GM23338 (cell line): ENCODE measurements around the gene LARGE1.

ENCODE experiments used
- CREB1 ChIP-seq: fragments of 250-450 bp; sonication (Bioruptor Pico); IDR thresholded peaks from 2 replicates; pipeline ENCODE4 v1.5.0; 2020; ENCODE audit warnings: low read depth, mild to moderate bottlenecking, moderate library complexity
- CTCF ChIP-seq, 2 experiments: fragments of 200-600 bp in 1 of 2; sonication (generic) in 1 of 2; conservative IDR thresholded peaks; 2 replicates each; pipeline versions ENCODE4 v1.5.1 to v1.6.1; 2016 to 2017; ENCODE audit warnings: antibody characterized with exemption in 2 of 2, low read depth in 2 of 2, mild to moderate bottlenecking in 2 of 2, moderate library complexity in 1 of 2
- ETS1 ChIP-seq: IDR thresholded peaks from 2 replicates; pipeline ENCODE4 v1.6.1; 2016; ENCODE audit warnings: antibody characterized with exemption
- EZH2 ChIP-seq: fragments of 200-600 bp; sonication (generic); IDR thresholded peaks from one replicate; pipeline ENCODE4 v1.8.0; 2017; ENCODE audit warnings: antibody characterized with exemption, mild to moderate bottlenecking, low read depth; ENCODE audit not compliant: unreplicated experiment
- EZH2phosphoT487 ChIP-seq: fragments of 200-600 bp; sonication (generic); IDR thresholded peaks from one replicate; pipeline ENCODE4 v1.8.1; 2018; ENCODE audit warnings: antibody characterized with exemption; ENCODE audit not compliant: unreplicated experiment
- JUNB ChIP-seq: IDR thresholded peaks from one replicate; pipeline ENCODE4 v1.6.1; 2016; ENCODE audit warnings: antibody characterized with exemption; ENCODE audit not compliant: unreplicated experiment
- POLR2AphosphoS5 ChIP-seq: IDR thresholded peaks from 2 replicates; pipeline ENCODE4 v1.6.1; 2016; ENCODE audit warnings: antibody characterized with exemption, low read depth
- REST ChIP-seq: IDR thresholded peaks from one replicate; pipeline ENCODE4 v1.6.1; 2018; ENCODE audit warnings: antibody characterized with exemption; ENCODE audit not compliant: unreplicated experiment
- STAT1 ChIP-seq: IDR thresholded peaks from one replicate; pipeline ENCODE4 v1.6.1; 2016; ENCODE audit warnings: antibody characterized with exemption; ENCODE audit not compliant: unreplicated experiment
- ZNF114 ChIP-seq: fragments of 250-450 bp; sonication (Bioruptor Pico); IDR thresholded peaks from 2 replicates; pipeline ENCODE4 v1.5.0; 2020; ENCODE audit warnings: mild to moderate bottlenecking, moderate library complexity

GRCh38 chr22:33789690-33790253 is 130.5 kb downstream of the LARGE1 start:
- TF ChIP-seq CTCF (conservative IDR thresholded peaks at IDR 0.05; ENCODE audit: low read depth in 2 of 2), result no peak
- TF ChIP-seq REST, result no peak
- TF ChIP-seq POLR2AphosphoS5, result no peak
- no peak for TF ChIP-seq EZH2phosphoT487
- no peak for TF ChIP-seq EZH2
- TF ChIP-seq ETS1, result no peak
- TF ChIP-seq STAT1, result no peak
- no peak for TF ChIP-seq JUNB
- TF ChIP-seq CREB1, result no peak
- no peak for TF ChIP-seq ZNF114 (CRISPR knock-in tag)
